NCI-H2227 (cell line): ENCODE data around the gene CLIC3.
"Not testable (repeated sequence)": the region's sequence is repeated elsewhere in the genome, so short reads cannot be mapped to it uniquely, and the experiment has no call there.

ENCODE experiments used
- DNase-seq: peaks from one replicate; lab custom pipeline; 2025; ENCODE audit not compliant: unreplicated experiment; lab: John Stamatoyannopoulos, UW

CLIC3 gene

DNA sequence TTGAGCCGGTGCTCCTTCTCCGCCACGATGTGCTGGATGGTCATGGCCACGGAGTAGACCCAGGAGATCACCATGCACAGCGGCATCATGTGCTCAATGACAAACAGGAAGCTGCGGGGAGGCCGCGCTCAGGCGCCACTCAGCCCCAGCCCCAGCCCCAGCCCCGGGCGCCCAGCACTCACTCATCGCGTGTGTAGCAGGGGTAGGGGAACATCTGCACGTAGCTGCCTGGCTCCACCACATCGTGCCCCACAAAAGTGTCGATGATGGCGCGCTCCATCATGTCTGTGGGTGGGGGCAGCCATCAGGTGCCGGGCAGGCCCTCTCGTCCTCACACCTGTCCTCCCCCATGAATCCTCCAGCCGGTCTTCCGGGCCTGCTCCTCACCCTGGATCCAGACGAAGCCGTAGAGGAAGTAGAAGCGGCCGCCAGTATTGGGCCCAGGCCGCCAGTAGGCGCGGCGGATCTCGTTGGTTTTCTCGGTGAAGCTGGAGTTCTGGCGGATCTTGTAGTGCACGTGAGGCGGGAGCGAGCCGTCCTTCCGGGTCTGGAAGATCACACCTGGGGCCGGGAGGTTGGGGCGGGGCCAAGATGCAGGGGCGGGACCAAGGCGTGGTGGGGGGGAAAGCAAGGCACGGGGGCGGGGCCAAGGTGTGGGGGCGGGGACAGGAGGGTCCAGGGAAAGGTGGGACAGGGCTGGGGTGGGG is 21.6 kb upstream of the CLIC3 start:
- no peak for DNase-seq

DNA sequence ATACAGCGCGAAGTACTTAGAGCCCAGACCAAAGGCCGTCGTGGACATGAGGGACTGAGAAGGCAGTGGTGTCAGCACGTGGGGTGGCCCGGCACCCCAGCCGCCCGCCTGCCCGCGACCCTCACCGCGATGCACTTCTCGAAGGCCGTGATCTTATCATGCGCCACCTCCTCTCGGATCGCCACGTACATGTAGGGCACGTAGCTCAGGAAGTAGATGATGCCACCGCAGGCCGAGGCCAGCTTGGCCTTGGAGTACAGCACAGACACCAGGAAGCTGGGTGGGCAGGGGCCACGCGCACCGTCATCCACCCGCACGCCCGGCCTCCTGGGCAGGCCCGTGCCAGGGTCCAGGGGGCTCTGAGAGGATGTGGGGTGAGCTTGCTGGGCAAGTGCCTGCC is 20.7 kb upstream of the CLIC3 start:
- DNase-seq, result no peak

DNA sequence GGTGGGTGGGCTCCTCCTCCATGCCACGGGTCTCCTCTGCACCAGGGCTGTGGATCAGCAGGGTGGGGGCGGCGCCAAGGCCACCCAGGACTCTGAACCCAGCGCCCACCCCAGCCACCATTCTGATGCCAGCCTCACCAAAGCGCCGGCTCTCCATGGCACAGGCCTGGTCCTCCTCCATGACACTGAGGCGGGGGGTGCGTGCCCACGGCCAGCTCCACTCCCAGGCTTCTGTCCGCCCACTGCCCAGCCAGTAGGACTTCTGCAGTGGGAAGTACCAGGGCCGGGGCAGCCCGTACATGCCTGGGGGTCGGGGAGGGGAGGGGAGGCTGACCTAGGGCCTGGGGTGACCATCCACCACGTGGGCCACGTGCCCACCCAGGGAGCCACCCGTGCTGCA is 20.1 kb upstream of the CLIC3 start:
- no peak for DNase-seq

DNA sequence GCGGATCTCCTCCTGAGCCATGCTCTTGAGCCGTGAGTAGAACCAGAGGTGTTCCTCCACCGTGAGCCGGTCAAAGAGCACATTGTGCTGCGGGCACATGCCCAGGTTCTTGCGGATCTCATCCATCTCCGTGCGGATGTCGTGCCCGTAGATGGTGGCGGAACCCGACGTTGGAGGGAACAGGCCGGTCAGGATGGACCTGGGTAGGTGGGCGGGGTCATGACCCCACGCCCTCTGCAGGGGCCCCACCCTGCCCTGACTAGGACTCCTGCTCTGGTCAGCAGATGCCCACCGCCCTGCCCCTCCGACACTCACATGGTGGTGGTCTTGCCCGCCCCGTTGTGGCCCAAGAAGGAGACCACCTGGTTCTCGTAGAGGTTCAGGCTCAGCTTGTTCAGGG is 19.6 kb upstream of the CLIC3 start:
- no peak for DNase-seq

DNA sequence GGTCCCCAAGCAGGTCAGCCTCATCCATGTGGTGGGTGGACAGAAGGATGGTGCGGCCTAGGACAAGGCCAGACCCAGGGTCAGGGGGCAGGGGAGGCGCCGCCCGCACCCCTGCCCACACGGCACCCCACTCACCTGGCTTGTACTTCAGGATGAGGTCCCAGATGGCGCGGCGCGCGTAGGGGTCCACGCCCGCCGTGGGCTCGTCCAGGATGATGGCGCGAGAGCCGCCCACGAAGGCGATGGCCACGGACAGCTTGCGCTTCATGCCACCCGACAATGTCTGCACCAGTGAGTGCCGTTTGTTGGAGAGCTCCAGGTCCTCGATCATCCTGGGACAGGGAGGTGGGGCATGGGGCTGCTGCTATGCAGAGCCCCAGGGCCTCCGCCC is 19.2 kb upstream of the CLIC3 start:
- DNase-seq, result no peak

DNA sequence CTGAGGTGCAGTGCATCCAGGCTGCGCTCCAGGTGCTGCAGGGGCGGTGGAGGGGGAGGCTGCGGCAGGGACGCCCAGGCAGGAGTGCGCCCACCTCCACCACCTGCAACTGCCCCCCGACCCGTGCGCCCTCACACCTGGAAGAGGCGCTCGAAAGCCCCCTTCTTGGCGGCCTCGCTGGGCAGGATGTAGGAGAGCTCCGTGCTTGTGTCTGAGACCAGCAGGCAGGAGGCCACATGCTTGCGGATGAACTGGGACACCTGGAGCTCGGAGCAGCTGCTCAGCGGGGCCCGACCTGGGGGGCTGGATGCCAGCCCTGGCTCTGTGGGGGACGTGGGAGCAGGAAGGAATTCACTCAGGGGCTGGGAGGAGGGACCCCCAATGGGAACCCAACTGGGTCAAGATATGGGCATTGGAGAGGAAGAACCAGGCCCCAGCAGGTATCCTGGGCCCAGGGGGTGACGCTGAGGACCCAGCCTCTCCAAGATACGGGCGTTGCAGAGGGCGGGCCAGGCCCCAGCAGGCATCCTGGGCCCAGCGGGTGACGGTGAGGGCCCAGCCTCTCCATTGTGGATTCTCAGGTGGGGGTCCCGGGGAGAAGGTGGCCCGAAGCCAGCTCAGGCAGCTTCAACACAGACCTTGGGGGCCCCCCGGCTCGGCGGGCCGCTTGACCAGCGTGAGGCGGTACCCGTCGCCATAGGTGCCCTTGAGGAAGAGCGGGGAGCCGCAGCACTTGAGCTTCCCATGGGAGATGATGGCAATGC is 18.6 kb upstream of the CLIC3 start:
- no peak for DNase-seq

DNA sequence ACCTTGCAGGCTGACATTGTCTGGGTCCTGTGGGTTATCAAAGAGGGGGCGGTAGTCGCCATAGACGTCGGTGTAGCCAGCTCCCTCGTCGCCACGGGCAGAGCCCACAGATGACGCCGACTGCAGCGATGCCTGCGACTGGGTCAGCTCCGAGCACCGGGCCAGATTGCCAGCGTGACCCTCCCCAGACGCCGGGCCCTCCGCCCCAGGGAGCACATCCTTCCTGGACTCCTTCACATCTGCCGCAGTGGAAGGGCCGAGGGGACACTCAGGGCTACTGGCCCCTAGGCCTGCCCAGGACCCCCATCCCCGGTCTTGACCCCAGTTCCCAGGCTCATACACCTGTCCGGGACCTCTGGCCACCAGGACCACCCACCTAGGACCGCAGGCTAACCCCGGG is 17.8 kb upstream of the CLIC3 start:
- no peak for DNase-seq

DNA sequence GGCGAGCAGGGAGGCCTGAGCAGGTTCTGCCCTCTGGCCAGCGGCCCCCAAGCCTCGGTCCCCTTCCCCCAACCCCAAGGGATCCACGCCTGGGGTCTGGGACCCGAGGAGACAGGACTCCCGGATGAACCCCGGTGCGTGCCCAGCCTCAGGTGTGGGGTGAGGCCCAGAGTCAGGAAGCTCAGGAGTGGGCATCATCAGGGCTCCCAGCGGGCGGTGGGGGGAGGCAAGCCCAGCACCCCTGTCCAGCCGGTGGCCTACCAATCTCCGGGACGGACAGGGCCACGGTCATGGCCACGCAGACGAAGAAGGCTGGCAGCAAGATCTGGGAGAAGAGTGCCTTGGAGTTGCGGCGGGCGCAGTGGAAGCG is 17.2 kb upstream of the CLIC3 start:
- no peak for DNase-seq

DNA sequence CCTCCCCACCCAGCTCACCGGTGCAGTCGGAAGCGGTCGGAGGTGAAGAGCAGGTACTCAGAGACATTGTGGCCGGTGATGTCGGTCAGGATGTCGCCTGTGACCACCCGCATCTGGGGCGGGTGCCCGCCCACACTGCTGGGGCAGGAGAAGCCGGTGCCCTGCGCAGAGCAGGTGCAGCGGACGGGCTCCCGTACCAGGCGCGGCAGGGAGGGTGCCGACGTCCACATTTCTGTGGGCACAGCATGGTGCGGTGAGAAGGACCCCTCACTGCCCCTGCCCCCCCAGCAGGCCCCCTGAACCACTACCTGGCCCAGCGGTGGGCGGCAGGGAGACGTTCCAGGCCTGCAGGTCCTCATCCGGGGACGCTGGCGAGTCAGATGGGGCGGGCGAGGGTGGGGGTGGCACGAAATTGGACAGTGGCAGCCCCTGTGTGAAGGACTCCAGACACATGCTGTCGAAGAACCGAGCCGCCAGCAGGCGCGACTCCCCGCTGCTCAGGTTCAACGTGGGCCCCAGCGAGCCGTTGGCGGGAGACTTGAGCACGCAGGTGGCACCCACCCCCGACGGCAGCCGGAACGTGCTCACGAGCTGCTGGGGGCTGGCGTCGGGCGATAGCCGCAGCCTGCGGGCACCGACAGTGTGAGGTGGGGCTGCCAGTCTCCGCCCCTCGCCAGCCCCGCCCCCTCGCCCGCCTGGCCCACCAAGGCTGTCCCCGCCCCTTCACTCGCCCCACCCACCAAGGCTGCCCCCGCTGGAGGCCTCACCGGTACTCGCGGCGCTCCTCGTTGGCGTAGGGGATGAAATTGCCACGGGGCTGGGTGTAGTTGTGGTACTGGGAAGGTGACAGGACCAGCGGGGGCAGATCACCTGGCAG is 16.6 kb upstream of the CLIC3 start:
- DNase-seq, result no peak

DNA sequence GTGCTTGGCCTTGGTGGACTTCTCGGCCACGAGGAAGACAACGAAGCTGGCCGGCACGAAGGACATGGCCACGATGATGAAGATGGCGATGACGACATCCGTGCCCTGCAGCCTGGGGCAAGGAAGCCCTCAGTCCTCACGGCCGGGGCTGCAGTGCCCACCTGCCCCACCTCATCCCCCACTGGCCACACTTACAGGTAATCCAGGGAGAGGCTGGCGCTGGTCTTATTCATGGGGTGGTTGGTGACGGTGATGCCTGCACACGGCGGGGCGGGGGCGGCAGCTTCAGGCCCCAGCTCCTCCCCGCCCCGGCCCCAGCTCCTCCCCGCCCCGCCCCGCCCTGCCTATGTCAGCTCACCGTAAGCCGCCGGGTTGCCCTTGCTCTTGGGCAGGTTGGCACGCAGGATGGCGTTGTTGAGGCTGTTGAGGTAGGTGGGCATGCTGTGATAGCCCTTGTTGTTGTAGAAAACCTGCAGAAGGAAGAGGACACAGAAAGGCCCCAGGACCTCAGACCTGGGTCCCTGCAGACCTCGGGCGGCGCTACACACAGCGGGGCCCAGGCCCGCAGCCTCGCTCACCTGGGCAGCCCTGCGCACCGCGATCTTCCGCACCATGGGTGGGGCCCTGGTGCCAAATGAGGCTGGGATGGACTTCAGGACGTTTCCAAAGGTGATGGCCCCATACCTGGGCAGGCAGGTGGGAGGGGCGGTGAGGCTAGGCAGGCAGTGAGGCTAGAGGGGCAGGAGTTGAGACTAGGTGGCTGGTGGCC is 15.7 kb upstream of the CLIC3 start:
- no peak for DNase-seq

DNA sequence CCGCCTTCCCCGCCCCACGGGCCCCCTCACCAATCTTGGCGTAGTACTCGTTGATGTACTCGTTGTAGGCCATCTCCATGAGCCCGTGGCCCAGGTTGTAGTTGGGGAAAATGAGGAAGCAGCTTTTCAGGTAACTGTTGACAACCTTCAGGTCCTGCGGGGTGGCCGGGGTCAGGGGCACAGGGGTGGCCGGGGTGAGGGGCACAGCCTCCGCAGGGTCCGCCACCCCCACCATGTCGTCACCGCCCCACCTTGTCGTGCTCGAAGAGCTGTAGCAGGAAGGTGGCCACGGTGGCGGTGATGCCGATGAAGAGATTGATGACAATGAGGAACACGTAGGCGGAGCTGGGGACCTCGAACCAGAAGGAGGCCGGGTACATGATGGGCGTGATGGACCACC is 14.8 kb upstream of the CLIC3 start:
- DNase-seq, result no peak

DNA sequence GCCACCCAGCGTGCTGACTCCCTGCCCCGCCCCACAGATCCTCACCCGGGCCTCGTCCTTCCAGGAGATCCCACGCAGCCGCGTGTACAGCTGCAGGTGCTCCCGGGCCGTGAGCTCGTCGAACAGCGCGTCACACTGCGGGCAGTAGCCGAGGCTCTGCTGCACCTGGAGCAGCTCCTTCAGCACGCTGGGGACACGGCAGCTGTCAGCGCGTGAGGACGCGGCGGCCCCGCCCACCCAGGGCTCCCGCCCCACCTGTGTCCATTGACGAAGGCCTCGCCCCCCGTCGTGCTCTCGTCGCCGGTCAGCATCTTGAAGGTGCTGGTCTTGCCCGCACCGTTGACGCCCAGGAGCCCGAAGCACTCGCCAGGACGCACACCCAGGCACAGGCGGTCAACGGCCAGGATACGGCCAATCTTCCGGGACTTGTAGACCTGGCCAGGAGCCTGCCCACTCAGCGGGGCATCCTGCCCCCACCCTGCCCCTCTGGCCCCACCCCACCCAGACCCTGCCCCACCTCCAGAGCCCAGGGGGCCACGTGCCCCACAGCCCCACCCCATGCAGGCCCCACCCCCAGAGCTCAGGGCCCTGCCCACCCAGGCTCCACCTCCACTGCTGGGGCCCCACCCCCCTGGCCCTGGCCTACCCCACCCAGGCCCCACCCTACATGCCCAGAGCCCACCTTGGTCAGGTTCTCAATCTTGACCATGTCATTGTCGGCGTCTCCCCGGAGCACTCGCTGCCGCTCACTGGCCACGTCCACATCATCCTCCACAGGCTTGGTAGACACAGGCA is 13.8 kb upstream of the CLIC3 start:
- DNase-seq, result no peak

DNA sequence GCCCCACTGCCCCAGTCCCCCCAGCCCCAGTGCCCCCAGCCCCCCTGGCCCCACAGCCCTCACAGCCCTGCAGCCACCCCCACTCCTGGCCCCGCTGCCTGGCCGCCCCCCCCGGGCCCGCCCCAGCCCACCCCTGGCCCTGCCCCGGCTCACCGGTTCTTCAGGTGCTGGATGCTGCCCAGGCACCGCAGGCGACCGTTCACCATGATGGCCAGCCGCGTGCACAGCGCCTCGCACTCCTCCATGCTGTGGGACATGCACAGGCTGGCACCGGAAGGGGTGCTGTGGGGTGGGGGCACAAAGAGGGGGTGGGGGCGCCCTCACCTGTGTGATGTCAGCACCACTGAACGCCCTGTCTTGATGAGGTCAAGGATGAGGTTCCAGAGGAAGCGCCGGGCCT is 12.8 kb upstream of the CLIC3 start:
- no peak for DNase-seq

DNA sequence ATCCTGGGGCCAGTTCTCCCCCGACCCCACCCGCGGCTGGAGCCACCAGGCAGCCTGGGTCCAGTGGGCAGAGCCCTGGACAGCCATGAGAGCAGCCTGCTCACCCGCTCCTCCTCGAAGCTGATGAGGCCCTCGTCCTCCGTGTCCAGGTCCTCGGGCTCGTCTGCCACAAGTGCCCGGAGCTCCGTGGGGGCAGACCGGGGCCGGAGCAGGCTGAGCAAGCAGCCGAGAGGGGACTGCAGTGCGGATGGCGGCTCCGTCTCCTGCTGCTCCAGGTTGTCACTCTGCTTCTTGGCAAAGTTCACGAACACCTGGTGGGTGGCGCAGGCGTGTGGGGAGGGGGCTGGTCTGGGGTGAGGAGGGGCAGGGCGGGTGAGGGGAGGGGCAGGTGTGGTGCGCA is 11.9 kb upstream of the CLIC3 start:
- DNase-seq, result no peak

DNA sequence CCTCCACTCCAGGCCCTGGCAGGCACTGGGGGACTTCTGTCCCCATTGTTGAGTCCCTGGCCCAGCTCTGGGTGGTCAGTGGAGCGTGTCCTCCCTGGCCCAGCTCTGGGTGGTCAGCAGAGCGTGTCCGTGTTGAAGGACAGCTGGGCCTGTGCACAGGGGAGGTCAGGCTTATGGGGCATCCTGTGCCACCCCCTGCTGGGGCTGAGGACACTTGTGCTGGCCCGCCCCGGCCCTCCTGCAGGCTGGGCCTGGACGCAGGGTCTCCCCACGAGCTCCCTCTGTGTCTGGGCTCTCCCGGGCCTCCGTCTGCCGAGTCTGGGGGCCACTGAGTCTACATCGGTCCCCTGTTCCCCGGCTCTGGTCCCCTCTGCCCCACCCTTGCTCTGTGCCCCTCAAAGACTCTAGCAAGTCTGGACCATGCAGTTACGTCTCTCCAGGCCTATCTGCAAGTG is 11.5 kb upstream of the CLIC3 start:
- DNase-seq, result no peak

DNA sequence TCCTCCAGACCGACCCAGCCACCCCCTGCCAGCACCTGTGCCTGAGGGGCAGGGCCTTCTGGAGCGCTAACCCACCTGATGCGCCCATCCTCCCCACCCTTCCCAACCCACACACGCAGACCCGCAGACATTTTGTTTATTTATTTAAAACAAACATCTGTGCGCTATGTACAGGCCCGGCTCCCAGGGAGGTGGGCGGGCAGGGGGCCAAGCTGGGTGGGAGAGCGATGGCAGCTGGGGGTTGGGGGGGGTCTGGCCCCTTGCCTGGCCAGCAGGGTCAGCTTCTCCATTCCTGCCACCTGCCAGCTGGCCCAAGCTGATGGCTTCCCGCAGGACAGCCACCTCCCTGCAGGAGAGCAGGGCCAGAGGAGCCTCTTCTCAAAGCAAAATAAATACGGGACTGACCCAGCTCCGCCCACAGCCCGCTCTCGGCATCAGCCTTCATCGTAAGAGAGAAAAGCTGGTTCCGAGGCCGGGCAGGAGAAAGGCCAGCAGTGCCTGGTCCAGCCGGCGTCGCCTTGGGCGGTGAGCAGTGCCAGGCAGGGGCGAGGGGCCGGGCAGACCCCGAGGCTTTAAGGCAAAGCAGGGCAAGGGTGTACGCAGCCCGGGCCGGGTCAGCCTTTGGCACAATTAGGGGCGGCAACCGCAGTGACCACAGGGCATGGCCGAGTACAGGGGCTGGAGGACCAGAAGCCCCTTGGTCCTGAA is 10.9 kb upstream of the CLIC3 start:
- DNase-seq, result no peak

DNA sequence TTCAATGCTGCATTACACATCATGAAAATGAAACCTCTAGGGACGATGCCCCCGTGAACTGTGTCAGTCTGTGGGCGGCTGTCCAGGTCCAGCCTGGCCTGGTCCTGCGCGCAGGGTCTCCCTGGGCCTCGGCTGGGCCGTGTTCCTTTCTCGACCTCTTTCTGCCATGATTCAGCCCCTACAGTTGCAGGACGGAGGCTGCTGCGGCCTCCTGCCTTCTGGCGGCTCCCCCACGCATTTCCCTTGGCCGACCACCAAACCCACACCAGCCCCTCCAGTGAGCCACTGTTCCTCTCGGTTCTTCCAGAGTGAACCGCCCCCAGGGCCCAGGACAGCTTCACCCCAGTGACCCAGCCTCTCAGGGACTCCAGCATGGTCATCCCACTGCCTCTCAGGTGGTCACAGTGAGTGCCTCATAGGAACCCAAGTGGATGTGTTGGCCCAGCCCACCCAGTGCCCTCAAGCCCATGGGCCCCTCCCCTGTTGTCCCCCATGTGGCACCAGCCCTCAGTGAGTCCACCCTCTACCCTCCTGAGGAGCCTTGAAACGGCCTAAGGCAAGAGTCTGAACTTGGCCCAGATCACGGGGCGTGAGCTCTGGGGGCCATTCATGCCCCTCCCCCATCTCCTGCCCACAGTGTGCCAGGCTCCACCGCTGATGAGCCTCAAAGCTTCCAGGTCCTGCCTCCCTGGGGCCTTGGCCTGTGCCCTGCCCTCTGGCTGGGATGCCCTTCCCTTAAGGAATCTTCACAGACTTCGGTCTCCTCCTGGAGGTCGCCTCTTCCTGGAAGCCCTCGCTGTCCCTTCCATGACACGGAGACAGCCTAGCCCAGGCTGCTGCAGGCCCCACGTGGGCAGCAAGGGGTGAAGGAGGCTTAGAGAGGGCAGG is 10.0 kb upstream of the CLIC3 start:
- DNase-seq, result no peak

DNA sequence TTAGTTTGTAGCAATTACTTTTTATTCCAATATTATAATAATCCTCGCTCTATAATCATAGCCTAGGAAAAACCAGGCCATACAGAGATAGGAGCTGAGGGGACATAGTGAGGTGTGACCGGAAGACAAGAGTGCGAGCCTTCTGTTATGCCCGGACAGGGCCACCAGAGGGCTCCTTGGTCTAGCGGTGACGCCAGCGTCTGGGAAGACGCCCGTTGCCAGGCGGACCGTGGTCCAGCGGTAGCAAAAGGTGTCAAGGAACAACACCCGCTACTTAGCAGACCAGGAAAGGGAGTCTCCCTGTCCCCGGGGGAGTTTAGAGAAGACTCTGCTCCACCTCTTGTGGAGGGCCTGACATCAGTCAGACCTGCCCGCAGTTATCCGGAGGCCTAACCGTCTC is 7.9 kb upstream of the CLIC3 start:
- not testable (repeated sequence) for DNase-seq

DNA sequence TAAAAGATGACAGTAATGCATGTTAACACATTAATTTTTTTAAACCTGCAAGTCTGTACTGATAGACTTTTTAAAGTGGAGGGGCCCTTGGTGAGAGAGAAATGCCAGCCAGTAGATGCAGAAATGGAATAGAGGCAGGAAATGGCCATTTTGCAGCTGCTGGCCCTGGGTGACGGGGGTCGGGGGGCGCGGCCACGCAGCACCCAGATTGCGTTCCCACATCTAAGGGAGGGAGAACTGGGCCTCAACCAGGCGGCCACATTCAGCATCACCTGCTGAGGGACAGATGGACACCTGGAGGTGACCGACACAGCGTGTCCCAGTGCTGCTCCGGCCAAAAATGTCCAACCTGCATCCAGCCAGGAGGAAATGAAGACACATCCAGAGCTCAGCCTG is 6.3 kb upstream of the CLIC3 start:
- DNase-seq, result no peak
